Sigmoid colon (tissue), 7 donors: ENCODE results near the gene MDFI. TPM values are rescaled to one million over a fixed set of nuclear protein-coding genes. Genes with fewer than 3 reads are reported as not detected.
"Not testable (repeated sequence)": the region's sequence is repeated elsewhere in the genome, so short reads cannot be mapped to it uniquely, and the experiment has no call there.

Source experiments
- DNase-seq: peaks from one replicate; pipeline ENCODE4 v3.0.0-alpha.2; 2019
- H3K27ac ChIP-seq, 4 donors: fragments of 200-600 bp; sonication (generic); one replicate each; pipeline ENCODE4 v1.5.1; 2016 to 2019; ENCODE audit warnings: mild to moderate bottlenecking in 1 of 4
- H3K27me3 ChIP-seq, 3 donors: fragments of 200-600 bp; sonication (generic); one replicate each; pipeline ENCODE4 v1.5.1; 2019; ENCODE audit warnings: mild to moderate bottlenecking in 1 of 3
- H3K36me3 ChIP-seq, 4 donors: fragments of 200-600 bp; sonication (generic); one replicate each; pipeline ENCODE4 v1.5.1; 2016 to 2019
- H3K4me1 ChIP-seq, 4 donors: fragments of 200-600 bp; sonication (generic); one replicate each; pipeline ENCODE4 v1.5.1; 2017 to 2019
- H3K4me3 ChIP-seq, 4 donors: fragments of 200-600 bp; sonication (generic); one replicate each; pipeline ENCODE4 v1.5.1; 2017 to 2019; ENCODE audit warnings: mild to moderate bottlenecking in 2 of 4, moderate library complexity in 1 of 4
- H3K9me3 ChIP-seq, 4 donors: fragments of 200-600 bp in 3 of 4; sonication (generic) in 3 of 4; one replicate each; pipeline versions ENCODE4 v1.5.1 to v1.6.1; 2013 to 2019
- CTCF ChIP-seq, 4 experiments: fragments of 450-650 bp in 3 of 4; fragments of 200-600 bp in 1 of 4; IDR thresholded peaks; one replicate each; pipeline ENCODE4 v1.5.1; 2016 to 2019; ENCODE audit warnings: antibody characterized with exemption in 4 of 4, mild to moderate bottlenecking in 3 of 4, moderate library complexity in 2 of 4
- EP300 ChIP-seq, 4 donors: sonication (generic); formaldehyde crosslinking; IDR thresholded peaks; one replicate each; pipeline ENCODE4 v1.6.1; 2017; ENCODE audit warnings: antibody characterized with exemption in 4 of 4
- POLR2A ChIP-seq, 2 donors: fragments of 450-650 bp; IDR thresholded peaks; one replicate each; pipeline ENCODE4 v1.6.1; 2016; ENCODE audit warnings: antibody characterized with exemption in 2 of 2, mild to moderate bottlenecking in 2 of 2, moderate library complexity in 2 of 2
- POLR2AphosphoS5 ChIP-seq, 4 donors: sonication (generic); formaldehyde crosslinking; IDR thresholded peaks; one replicate each; pipeline ENCODE4 v1.6.1; 2017; ENCODE audit warnings: antibody characterized with exemption in 4 of 4
- WGBS, 2 donors: extraction: QIAGEN DNeasy Blood & Tissue Kit; methylation state at CpG; one replicate each; pipeline ENCODE4 v1.1.7; 2013; 5-methylcytosine and 5-hydroxymethylcytosine counted together
- intact Hi-C: fragments of 100-400 bp; cut with DNase I; formaldehyde crosslinking; loops from one replicate; pipeline ENCODE4 v1.15.1; 2023
- polyA plus RNA-seq, 3 donors: library from polyadenylated mRNA; stranded (reverse); fragments of 200-250 nt; gene quantifications; one replicate each; pipeline ENCODE4 v1.2.3, GENCODE V29; 2013
- total RNA-seq, 4 donors: library from RNA; depleted of rRNA; stranded (reverse); fragments of >200 nt; gene quantifications; one replicate each; pipeline ENCODE4 v1.1.0, GENCODE V29; 2016
- donor health status: healthy with polysubstance abuse.
- donor health status: Bipolar disorder and iron deficiency.
- donor health status: healthy.

The MDFI gene
- total and polyA plus RNA-seq, 7 donors, result 0.69 to 8.6 (median 4.6) TPM

GRCh38 chr6:41608443-41609151 lies 29.7 kb upstream of the MDFI start:
- no peak for TF ChIP-seq EP300 (IDR thresholded peaks at IDR 0.05)
- TF ChIP-seq POLR2AphosphoS5 (IDR thresholded peaks at IDR 0.05), result no peak
- intact Hi-C loops, result no loop called here
- no peaks in the 10 kb centered on the region for H3K4me1 ChIP-seq
- 86 to 88% methylated on average over 11 of the region's 11 CpGs for WGBS, 2 donors
- H3K9me3 ChIP-seq, result no peaks in the 10 kb centered on the region
- H3K36me3 ChIP-seq, result no peaks in the 10 kb centered on the region
- DNase-seq, result no peak
- H3K27me3 ChIP-seq, result no peaks in the 10 kb centered on the region
- H3K4me3 ChIP-seq, result no peak overlapping the region
- H3K27ac ChIP-seq, result no peak overlapping the region

GRCh38 chr6:41614715-41615114 lies 23.6 kb upstream of the MDFI start:
- Histone ChIP-seq H3K27me3 (no peaks in the 10 kb centered on the region), H3K4me1 (no peaks in the 10 kb centered on the region), H3K9me3 (no peaks in the 10 kb centered on the region), H3K27ac (no peak overlapping the region), H3K36me3 (no peaks in the 10 kb centered on the region), H3K4me3 (no peak overlapping the region)
- intact Hi-C loops, result no loop called here
- no peak for TF ChIP-seq CTCF (IDR thresholded peaks at IDR 0.05)
- no peak for DNase-seq
- 91 to 95% methylated on average over 2 of the region's 2 CpGs for WGBS, 2 donors

GRCh38 chr6:41615311-41615710 lies 23.0 kb upstream of the MDFI start:
- no peaks in the 10 kb centered on the region for H3K4me1 ChIP-seq
- H3K27me3 ChIP-seq, result no peaks in the 10 kb centered on the region
- no peaks in the 10 kb centered on the region for H3K9me3 ChIP-seq
- intact Hi-C loops, result no loop called here
- TF ChIP-seq POLR2AphosphoS5 (IDR thresholded peaks at IDR 0.05) (no peak), EP300 (IDR thresholded peaks at IDR 0.05) (no peak), CTCF (IDR thresholded peaks at IDR 0.05) (no peak), POLR2A (IDR thresholded peaks at IDR 0.05) (no peak)
- H3K27ac ChIP-seq, result no peak overlapping the region
- no peak overlapping the region for H3K4me3 ChIP-seq
- 83 to 84% methylated on average over 7 of the region's 7 CpGs for WGBS, 2 donors
- no peak for DNase-seq
- H3K36me3 ChIP-seq, result no peaks in the 10 kb centered on the region

- H3K27ac ChIP-seq, result no peak overlapping the region
- intact Hi-C loops, result no loop called here
- 84 to 93% methylated on average over 3 of the region's 3 CpGs for WGBS, 2 donors
- no peaks in the 10 kb centered on the region for H3K4me1 ChIP-seq
- no peak for TF ChIP-seq POLR2AphosphoS5 (IDR thresholded peaks at IDR 0.05)
- TF ChIP-seq CTCF (IDR thresholded peaks at IDR 0.05), result no peak
- H3K9me3 ChIP-seq, result peaks cover 0 to 5% (median 0%) of the 10 kb centered on the region in 4 donors
- no peak for DNase-seq
- H3K27me3 ChIP-seq, result no peaks in the 10 kb centered on the region
- H3K4me3 ChIP-seq, result no peak overlapping the region
- H3K36me3 ChIP-seq, result no peaks in the 10 kb centered on the region
These were observed 19.7 kb upstream of the MDFI start for GRCh38 chr6:41618598-41618997.

DNA sequence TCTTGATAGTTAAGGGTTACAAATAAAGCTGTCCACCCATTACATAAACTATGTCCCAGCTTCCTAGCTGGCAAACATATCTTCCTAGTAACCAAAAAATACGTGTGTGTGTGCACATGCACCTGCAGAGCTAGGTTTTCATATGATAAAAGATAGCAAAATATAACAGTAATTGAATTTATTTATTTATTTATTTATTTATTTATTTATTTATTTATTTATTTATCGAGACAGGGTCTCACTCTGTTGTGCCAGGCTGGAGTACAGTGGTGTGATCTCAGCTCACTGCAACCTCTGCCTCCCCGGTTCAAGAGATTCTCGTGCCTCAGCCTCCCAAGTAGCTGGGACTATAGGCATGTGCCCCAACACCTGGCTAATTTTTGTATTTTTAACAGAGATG lies 19.1 kb upstream of the MDFI start:
- H3K27me3 ChIP-seq, H3K27ac ChIP-seq, H3K9me3 ChIP-seq, intact Hi-C loops, H3K36me3 ChIP-seq, H3K4me1 ChIP-seq, H3K4me3 ChIP-seq, DNase-seq: not testable (repeated sequence)
- WGBS, 2 donors, result 72 to 82% methylated on average over 4 of the region's 4 CpGs

GRCh38 chr6:41621367-41621766 lies 16.9 kb upstream of the MDFI start:
- Histone ChIP-seq H3K36me3 (no peaks in the 10 kb centered on the region), H3K27me3 (no peaks in the 10 kb centered on the region), H3K27ac (no peak overlapping the region), H3K4me3 (no peak overlapping the region), H3K9me3 (peaks cover 0 to 5% (median 0%) of the 10 kb centered on the region in 4 donors), H3K4me1 (peaks cover 0 to 8% (median 7%) of the 10 kb centered on the region in 4 donors)
- intact Hi-C loops, result no loop called here
- no peak for DNase-seq
- TF ChIP-seq CTCF (IDR thresholded peaks at IDR 0.05), result no peak
